ENCODE results near the gene DPM3.
A peak's percentile ranks its signal among the peaks of the same experiment; 100 is the strongest.
"Not testable (repeated sequence)": the region's sequence is repeated elsewhere in the genome, so short reads cannot be mapped to it uniquely, and the experiment has no call there.

DPM3 gene

GRCh38 chr1:155170806-155171205 lies 30.5 kb upstream of the DPM3 start:
- no peak for TF ChIP-seq EZH2phosphoT487 (IDR thresholded peaks at IDR 0.05; ENCODE audit: low read depth)
- no peak for TF ChIP-seq CTCF (IDR thresholded peaks at IDR 0.05; ENCODE audit: low read depth, low read length)
- no peaks in the 10 kb centered on the region for H3K9me3 ChIP-seq (ENCODE audit: insufficient read depth, low read length)
- H3K79me2 ChIP-seq (ENCODE audit: low read length): peaks cover 16% of the 10 kb centered on the region
- H3K27me3 ChIP-seq (ENCODE audit: low read depth, low read length): no peaks in the 10 kb centered on the region
- no peak overlapping the region for H2AFZ ChIP-seq (ENCODE audit: low read depth, low read length)
- no peak overlapping the region for H3K4me2 ChIP-seq (ENCODE audit: low read length)
- peaks cover 15% of the 10 kb centered on the region for H3K36me3 ChIP-seq (replicated peaks; ENCODE audit: low read depth, low read length)
- no peaks in the 10 kb centered on the region for H4K20me1 ChIP-seq (ENCODE audit: insufficient read depth, low read length)
- H3K27ac ChIP-seq (ENCODE audit: low read length): no peak overlapping the region
- peaks cover 22% of the 10 kb centered on the region for H3K4me1 ChIP-seq (ENCODE audit: low read length)
- no peak overlapping the region for H3K4me3 ChIP-seq (ENCODE audit: low read length)
- no peak overlapping the region for H3K9ac ChIP-seq (ENCODE audit: low read length)

- Histone ChIP-seq H3K27me3 (ENCODE audit: low read depth, low read length) (no peaks in the 10 kb centered on the region), H3K4me2 (ENCODE audit: low read length) (no peak overlapping the region), H3K4me1 (ENCODE audit: low read length) (peaks cover 22% of the 10 kb centered on the region), H3K4me3 (ENCODE audit: low read length) (no peak overlapping the region), H3K27ac (ENCODE audit: low read length) (no peak overlapping the region), H3K36me3 (replicated peaks; ENCODE audit: low read depth, low read length) (peaks cover 15% of the 10 kb centered on the region), H3K9me3 (ENCODE audit: insufficient read depth, low read length) (no peaks in the 10 kb centered on the region), H4K20me1 (ENCODE audit: insufficient read depth, low read length) (no peaks in the 10 kb centered on the region), H2AFZ (ENCODE audit: low read depth, low read length) (no peak overlapping the region), H3K79me2 (ENCODE audit: low read length) (peaks cover 16% of the 10 kb centered on the region), H3K9ac (ENCODE audit: low read length) (no peak overlapping the region)
- TF ChIP-seq EZH2phosphoT487 (IDR thresholded peaks at IDR 0.05; ENCODE audit: low read depth) (no peak), CTCF (IDR thresholded peaks at IDR 0.05; ENCODE audit: low read depth, low read length) (no peak)
These were observed 29.9 kb upstream of the DPM3 start for GRCh38 chr1:155170101-155170785.

GRCh38 chr1:155169541-155169940 lies 29.2 kb upstream of the DPM3 start:
- H3K9ac ChIP-seq (ENCODE audit: low read length): no peak overlapping the region
- H3K36me3 ChIP-seq (replicated peaks; ENCODE audit: low read depth, low read length): peaks cover 15% of the 10 kb centered on the region
- H3K4me3 ChIP-seq (ENCODE audit: low read length): no peak overlapping the region
- H3K79me2 ChIP-seq (ENCODE audit: low read length): peaks cover 16% of the 10 kb centered on the region
- H3K4me1 ChIP-seq (ENCODE audit: low read length): peaks cover 19% of the 10 kb centered on the region
- H3K4me2 ChIP-seq (ENCODE audit: low read length): no peak overlapping the region
- H3K9me3 ChIP-seq (ENCODE audit: insufficient read depth, low read length): no peaks in the 10 kb centered on the region
- no peaks in the 10 kb centered on the region for H4K20me1 ChIP-seq (ENCODE audit: insufficient read depth, low read length)
- H3K27me3 ChIP-seq (ENCODE audit: low read depth, low read length): no peaks in the 10 kb centered on the region
- TF ChIP-seq CTCF (IDR thresholded peaks at IDR 0.05; ENCODE audit: low read depth, low read length) (no peak), EZH2phosphoT487 (IDR thresholded peaks at IDR 0.05; ENCODE audit: low read depth) (no peak)
- H2AFZ ChIP-seq (ENCODE audit: low read depth, low read length): no peak overlapping the region
- no peak overlapping the region for H3K27ac ChIP-seq (ENCODE audit: low read length)

GRCh38 chr1:155168456-155169210 lies 28.3 kb upstream of the DPM3 start:
- no peak overlapping the region for H3K4me2 ChIP-seq (ENCODE audit: low read length)
- H2AFZ ChIP-seq (ENCODE audit: low read depth, low read length): no peak overlapping the region
- no peaks in the 10 kb centered on the region for H3K9me3 ChIP-seq (ENCODE audit: insufficient read depth, low read length)
- H3K36me3 ChIP-seq (replicated peaks; ENCODE audit: low read depth, low read length): peaks cover 15% of the 10 kb centered on the region
- peaks cover 16% of the 10 kb centered on the region for H3K79me2 ChIP-seq (ENCODE audit: low read length)
- H3K27me3 ChIP-seq (ENCODE audit: low read depth, low read length): no peaks in the 10 kb centered on the region
- TF ChIP-seq EZH2phosphoT487 (IDR thresholded peaks at IDR 0.05; ENCODE audit: low read depth) (no peak), CTCF (IDR thresholded peaks at IDR 0.05; ENCODE audit: low read depth, low read length) (no peak)
- no peak overlapping the region for H3K27ac ChIP-seq (ENCODE audit: low read length)
- no peak overlapping the region for H3K9ac ChIP-seq (ENCODE audit: low read length)
- H3K4me3 ChIP-seq (ENCODE audit: low read length): no peak overlapping the region
- H3K4me1 ChIP-seq (ENCODE audit: low read length): peaks cover 17% of the 10 kb centered on the region
- no peaks in the 10 kb centered on the region for H4K20me1 ChIP-seq (ENCODE audit: insufficient read depth, low read length)

- not testable (repeated sequence) for H3K9me3 ChIP-seq (ENCODE audit: insufficient read depth, low read length); H2AFZ ChIP-seq (ENCODE audit: low read depth, low read length); H4K20me1 ChIP-seq (ENCODE audit: insufficient read depth, low read length); H3K27ac ChIP-seq (ENCODE audit: low read length); H3K9ac ChIP-seq (ENCODE audit: low read length); H3K27me3 ChIP-seq (ENCODE audit: low read depth, low read length)
- Histone ChIP-seq H3K4me3 (ENCODE audit: low read length) (peak overlapping the region; percentile 77; the same call in 1 of the 2 replicates), H3K36me3 (replicated peaks; ENCODE audit: low read depth, low read length) (peaks cover 15% of the 10 kb centered on the region), H3K4me1 (ENCODE audit: low read length) (peaks cover 17% of the 10 kb centered on the region), H3K4me2 (ENCODE audit: low read length) (peak overlapping the region; percentile 95), H3K79me2 (ENCODE audit: low read length) (peaks cover 16% of the 10 kb centered on the region)
These were observed 27.7 kb upstream of the DPM3 start for GRCh38 chr1:155168105-155168445.
